GM18499 (cell line): Measurements from ENCODE around the gene PLA2G4B.
"Not testable (repeated sequence)": the region's sequence is repeated elsewhere in the genome, so short reads cannot be mapped to it uniquely, and the experiment has no call there.

Source experiments
- ATAC-seq: cut with Tn5 transposase; IDR thresholded peaks from one replicate; pipeline ENCODE4 v1.9.1; 2021; ENCODE audit warnings: moderate number of reproducible peaks; ENCODE audit not compliant: insufficient read depth, unreplicated experiment

PLA2G4B gene

DNA sequence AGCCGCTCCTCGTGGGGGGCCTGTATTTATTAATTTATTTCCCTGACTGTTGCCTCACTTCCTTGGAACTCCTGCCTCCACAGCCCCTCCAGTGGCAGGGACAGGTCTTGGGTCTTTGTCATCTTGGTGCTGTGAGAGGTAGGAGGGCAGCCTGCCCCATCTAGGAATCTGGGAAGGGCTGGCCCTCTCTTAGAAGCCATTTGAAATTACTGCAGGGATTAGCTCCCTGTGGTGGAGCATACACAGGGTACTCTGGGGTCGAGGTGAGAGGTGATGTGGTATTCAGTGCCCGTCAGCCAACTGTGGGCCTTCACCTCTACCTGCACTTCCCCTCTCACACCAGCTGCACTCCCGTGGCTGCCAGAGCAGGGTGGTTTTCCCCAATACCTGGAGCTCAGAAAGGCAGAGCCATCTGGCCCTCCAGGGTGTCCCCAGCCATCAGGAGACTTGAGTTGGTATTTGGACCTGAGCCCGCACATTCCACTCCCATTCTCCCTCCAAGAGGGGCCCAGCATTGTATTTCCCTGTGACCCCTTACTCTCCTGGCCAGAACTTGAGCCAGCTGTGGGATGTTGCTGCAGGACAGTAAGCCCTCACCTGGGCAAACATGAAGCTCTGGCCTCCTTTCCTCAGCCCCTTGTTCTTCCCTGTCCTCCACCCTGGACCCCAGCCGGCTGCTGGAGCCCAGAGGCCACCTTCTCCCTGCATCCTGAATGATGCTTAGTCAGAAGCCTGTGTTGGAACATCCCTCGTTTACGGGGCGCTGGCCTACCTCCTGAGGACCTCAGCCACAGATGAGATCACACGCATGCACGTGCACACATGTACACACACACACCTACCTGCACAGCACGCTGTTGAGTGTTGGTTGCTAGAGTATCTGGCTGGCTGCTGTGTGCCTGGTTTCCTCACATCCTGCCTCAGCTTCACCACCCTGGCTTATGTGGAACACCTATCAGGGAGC, 12.8 kb upstream of the PLA2G4B start:
- no peak for ATAC-seq

DNA sequence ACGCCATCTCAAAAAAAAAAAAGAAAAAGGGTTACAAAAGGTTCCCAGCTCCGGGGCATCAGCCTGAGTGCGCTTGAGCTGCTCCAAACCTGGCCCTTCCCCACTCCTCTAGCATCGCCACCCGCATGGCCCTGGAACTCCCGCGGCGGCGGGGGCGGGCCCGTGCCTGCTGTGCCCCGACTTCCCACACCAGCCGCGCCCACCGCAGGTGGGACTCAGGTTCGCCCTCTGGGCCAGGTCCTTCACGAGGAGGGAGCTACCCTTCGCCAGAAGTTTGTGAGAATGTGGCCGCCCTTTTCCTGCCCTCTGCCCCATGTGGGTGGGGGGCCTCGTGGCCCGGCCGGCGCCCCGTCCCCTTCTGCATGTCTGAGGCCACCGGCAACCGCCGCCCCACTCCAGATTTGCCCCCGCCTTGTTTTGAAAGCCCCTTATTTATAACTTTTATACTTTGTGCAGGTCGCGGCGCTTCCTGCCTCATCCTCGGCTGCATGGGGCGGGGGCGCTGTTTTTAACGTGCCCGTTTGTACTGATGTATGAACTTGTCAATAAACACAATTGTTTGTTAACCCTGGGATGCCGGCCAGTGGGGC, 11.3 kb upstream of the PLA2G4B start:
- ATAC-seq: no peak

DNA sequence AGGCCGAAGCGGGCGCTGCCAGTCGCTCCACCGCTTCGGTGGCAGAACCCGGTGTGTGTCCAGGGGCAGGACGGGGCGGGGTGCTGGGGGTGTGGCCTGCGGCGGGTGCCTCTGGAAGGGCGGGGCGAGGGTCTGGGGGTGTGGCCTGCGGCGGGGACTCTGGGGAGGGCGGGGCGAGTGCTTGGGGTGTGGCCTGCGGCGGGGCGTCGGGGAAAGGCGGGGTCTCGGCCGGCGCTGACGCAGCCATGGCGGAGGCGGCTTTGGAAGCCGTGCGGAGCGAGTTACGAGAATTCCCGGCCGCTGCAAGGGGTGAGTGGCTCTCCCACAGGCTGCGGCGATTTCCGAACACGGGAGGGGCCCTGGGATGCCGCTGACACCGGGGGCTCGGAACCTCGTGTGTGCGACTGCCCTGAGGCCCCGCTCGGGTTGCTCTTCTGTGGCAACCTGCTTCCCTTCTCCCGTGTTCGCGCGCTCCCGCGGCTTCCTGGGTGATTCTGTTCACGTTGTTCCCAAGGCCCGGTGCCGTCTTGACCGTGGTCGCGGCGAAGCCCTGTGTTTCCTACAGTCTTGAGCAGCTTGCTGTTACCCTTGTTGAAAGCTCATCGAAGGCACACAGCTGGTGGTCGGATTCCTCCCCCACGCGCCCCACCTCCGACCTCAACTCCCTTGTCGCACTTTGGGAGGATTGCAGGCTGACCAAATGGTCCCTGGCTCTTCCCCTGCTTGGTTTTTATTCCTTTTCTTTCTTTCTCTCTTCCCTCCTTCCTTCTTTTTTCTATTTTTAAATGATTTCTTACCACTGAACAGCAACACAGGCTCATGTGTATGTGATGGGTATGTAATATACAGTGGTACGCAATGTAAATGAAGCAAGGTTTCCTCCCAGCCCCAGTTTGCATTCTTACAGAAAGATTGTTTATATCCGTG, 10.5 kb upstream of the PLA2G4B start, which contains the start of gene JMJD7:
Gene JMJD7 (plus strand): TSS at position 213 of the 927 bp plus-strand sequence. CDS start 33 bp downstream, at position 246.
- ATAC-seq: no peak

DNA sequence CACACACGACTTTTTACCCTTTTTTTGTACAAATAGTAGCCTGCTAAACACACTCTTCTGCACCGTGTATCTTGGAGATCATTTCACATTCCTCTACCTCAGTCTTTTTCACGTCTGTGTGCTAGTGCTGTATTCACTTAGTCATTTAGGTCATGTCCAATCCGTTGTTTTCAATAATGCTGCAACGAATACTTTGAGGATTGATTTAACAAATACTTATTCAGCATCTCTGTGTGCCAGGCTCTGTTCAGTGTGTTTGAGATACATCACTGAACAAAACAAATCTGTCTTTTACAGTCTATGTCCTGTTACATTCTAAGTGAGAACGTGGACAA, 9.9 kb upstream of the PLA2G4B start:
- no peak for ATAC-seq

DNA sequence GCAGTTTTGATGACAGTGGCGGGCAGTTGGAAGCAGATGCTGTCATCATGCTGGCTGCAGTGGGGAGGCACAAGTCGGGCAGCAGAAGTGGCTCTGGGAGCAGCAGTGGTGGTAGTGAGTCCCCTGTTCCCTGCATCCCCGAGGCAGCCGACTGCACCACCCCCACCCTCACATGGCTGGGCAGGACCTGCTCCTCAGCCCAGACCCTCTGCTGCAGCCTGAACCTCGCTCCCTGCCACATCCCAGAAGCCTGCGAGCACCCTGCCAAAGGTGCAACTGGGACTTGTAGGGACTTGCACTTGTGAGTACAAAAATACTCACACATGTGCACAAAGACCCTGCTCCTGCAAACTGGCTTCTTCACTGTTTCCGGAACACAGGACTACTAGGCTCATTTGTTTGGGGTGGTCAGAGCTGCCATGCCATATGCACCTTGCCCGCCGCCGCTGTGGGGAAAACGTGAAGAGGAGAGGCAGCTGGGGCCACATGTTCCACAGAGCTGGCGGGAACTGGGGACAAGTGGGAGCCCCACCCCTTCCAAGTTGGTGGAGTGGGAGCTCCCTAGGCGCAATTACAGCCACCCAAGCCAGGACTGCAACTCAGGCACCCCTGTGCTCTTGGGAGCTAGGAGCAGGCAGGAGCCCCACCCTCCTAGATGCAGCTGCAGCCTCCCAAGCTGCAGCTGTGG, 8.5 kb upstream of the PLA2G4B start:
- ATAC-seq: no peak

DNA sequence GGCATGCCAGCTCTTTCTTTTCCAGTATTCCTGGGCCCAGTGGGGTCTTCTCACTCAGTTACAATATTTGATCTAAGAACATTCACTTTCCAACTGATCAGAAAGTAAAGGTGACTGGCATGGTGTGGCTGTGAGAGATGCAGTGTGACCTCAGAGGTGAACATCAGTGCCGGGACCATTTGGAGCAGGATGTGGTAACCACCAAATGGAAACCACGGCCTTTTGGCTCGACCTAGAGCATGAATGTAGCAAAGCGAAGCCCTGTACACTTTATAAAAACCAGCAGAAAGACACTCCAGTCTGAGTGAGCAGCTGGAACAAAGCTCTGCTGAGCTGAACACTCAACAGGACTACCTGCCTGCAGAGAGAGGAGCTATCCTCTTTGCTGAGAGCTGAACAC, 7.4 kb upstream of the PLA2G4B start:
- not testable (repeated sequence) for ATAC-seq

DNA sequence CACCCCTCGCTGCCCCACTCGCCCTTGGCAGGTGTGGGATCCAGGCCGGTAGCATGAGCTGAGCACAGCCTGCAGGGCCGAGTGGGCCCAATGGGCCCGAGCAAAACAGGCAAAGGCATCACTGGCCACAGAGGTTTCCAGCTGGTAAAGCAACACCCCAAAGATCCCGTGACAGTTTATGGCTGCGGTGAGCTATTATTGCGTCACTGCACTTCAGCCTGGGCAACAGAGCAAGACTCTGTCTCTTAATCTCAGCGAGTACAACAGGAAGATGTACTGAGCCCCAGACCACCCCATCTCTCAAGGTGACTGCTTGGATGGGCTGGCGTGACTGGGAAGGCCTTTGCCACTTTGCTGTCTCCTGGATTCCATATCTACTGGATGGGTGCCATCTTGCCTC, 6.4 kb upstream of the PLA2G4B start:
- ATAC-seq: no peak

DNA sequence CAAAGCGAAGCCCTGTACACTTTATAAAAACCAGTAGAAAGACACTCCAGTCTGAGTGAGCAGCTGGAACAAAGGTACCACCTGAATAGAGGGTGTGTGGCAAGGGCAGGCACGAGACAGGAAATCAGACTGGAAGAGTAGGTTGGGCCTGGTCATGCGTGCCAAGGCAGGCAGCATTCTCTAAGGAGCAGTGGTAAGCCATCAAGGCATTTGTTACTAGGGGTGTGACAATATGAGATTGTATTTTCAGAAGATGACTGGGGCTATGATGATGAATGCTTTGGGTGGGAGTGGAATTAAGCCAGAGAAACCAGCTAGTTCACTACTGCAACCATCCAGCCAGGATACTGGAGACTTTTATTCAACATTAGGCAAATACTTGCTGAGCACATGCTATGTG, 5.8 kb upstream of the PLA2G4B start:
- no peak for ATAC-seq

DNA sequence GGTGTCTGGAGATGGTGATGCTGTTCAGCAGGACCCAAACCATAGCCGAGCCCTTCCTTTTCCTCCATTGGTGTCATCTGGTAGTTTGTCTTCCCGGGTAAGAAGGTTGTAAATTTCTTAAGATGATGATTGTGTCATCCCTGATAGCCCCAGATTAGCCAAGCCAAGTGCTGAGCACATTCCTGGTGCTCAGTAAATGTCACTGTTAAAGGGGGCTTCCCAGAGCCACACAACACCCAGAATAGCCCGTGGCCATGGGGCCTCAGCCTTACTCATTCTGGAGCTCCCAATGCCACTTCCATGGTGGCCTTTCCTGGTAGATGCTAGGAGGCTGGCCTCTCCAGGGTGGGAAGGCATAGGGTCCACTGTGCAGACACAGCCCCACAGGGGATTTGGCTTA, 4.6 kb upstream of the PLA2G4B start:
- ATAC-seq: no peak

DNA sequence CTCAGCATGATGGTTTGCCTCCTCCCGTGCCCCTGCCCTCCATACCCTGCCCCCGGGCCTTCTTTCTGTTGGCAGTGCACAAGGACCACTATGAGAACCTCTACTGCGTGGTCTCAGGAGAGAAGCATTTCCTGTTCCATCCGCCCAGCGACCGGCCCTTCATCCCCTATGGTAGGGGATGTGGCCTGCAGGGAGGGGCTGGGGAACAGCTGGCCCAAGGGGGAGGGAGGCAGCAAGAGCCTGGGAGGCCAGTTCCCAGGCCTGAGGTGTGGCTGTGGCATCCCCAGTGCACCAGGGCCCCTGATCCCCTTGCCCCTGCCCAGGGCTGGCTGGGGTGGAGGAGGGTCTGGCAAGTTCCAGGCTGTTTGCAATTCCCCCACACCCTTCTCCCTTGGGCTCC, 2.6 kb upstream of the PLA2G4B start:
- ATAC-seq: no peak

DNA sequence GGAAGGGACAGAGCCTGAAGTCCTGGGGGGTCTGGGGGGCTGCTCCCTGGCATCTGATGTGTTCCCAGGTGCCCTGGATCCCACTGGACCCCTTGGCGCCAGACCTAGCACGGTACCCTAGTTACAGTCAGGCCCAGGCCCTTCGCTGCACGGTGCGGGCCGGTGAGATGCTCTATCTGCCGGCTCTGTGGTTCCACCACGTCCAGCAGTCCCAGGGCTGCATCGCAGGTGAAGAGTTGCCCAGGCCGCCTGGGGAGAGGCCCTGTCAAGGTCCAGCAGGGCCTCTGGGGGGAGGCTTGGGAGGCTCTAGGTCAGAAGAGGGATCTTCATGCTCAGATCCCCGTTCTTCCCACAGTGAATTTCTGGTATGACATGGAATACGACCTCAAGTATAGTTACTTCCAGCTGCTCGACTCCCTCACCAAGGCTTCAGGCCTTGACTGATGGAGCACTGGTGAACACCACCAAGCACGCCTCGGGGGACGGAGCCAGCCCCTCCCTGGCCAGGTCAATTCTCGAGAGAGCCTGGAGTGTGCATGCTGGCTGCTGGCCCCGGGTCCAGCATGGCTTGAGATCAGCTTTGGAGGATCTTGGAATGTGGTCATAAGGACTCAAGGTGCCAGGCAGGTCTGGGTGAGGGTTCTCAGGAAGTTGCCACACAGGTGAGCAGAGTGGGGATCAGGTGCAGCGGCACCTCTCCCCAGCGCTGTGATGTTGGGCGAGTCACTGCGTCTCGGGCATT, 1.8 kb upstream of the PLA2G4B start:
- ATAC-seq: no peak

DNA sequence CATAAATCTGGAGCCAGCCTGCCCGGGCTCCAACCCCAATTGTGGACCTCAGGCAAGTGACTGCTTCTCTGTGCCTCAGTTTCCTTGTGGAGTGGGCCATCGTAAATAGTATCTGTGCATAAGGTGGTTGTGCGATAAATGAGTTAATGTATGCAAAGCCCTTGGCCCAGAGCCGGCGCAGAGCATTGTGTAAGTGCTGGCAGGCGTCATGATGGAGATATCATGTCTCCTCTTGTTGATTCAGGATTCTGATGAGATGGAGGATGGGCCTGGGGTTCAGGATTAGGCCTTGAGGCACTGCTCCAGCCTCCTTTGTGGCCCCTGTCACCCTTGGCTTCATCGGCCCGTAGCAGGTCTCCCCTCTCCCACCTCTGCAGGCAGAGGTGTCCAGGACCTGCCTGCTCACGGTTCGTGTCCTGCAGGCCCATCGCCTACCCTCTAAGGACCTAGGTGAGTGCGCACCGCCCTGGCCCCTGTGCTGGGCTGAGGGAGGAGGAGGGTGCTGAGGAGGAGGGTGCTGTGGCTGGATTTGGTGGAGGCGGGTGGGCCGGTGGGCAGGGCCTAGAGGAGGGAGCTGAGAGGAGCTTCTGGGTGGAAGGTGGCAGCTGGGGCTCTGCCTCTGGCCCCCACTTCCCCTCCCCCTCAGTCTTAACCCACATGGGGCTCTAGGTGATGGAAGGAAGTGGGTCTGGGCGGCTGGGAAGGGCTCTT, 1.3 kb downstream of the PLA2G4B start:
- ATAC-seq: no peak

DNA sequence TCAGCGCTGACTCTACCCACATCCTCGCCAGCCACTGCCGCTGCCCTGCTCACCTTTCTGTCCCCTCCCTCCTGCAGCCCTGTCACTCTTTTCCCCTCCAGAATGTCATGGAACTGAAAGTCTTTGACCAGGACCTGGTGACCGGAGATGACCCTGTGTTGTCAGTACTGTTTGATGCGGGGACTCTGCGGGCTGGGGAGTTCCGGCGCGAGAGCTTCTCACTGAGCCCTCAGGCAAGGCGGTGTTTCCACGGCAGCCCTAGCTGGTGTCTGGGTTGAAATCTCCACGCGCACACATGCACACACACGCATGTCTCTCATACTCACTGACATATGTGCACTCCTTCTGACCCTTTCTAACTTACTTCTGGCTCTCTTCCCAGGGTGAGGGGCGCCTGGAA, 2.0 kb downstream of the PLA2G4B start:
- no peak for ATAC-seq

DNA sequence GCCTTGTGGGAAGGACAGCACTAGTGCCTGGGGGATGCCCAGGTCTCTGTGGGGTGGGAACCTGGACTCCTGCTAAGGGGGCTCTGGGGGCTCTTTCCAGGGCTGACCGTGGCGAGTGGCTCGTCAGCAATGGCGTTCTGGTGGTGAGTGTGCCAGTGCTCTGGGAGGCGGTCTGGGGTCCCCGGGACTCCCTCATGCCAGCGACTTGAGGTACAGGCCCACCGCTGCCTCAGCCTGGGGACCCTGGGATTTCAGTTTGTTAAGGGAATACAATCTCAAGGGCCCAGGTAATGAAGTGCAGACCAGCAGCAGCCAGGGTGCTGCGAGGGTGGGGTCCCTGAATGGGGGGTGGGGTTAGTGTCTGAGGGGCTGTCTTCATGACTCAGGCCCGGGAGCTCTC, 2.5 kb downstream of the PLA2G4B start:
- ATAC-seq: no peak

DNA sequence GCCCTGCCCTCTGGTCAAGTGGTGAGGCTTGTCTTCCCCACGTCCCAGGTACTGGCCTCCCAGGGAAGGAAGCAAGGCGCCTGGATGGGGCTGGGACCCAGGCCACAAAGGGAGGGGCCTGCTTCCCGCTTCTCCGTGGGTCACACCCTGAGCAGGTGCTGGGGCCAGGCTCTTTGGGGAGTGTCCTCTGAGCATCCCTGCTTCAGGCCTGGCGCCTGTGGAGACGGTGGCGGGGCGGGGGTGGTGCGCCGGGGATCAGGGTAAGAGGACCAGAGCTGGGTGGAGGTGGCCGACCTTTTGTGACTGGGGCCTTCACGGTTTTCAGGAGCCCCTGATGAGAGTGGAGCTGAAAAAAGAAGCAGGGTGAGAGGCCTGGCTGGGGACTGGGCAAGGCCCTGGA, 3.6 kb downstream of the PLA2G4B start:
- no peak for ATAC-seq

DNA sequence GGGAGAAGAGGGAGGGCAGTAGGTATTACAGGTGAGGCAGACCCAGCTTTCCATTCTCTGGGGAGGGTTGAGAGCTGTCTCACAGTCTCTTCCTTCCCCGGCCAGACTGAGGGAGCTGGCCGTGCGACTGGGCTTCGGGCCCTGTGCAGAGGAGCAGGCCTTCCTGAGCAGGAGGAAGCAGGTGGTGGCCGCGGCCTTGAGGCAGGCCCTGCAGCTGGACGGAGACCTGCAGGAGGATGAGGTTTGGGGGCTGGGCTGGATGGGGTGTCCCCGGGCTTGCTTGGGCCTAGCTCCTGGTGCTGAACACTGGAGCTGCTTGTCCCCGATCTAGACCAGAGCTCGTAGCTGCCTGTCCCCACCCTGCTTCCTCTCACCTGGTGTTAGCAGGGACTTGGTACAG, 4.9 kb downstream of the PLA2G4B start:
- ATAC-seq: no peak

DNA sequence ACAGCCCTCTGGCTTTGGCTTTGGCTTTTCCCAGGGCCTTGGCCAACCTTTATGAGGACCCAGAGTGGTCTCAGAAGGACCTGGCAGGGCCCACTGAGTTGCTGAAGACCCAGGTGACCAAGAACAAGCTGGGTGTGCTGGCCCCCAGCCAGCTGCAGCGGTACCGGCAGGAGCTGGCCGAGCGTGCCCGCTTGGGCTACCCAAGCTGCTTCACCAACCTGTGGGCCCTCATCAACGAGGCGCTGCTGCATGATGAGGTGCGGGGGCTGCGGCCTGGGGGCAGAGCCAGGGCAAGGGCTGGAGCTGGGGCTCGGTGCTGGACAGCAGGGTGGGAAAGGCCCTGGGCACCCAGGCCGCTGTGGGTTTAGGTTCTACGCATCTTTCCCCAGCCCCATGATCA, 6.2 kb downstream of the PLA2G4B start:
- no peak for ATAC-seq

DNA sequence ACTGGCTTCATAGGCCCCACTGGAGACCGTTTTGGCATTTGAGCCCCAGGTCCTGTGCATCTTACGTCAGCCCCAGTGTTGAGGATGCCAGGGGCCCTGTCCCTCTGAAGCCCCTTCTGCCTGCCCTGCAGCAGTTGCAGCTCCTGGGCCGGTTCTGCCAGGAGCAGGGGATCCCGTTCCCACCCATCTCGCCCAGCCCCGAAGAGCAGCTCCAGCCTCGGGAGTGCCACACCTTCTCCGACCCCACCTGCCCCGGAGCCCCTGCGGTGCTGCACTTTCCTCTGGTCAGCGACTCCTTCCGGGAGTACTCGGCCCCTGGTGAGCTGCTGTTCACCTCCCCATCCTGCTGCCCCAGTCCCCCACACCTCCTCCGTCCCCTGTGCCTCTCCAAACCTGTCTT, 8.6 kb downstream of the PLA2G4B start:
- ATAC-seq: no peak

DNA sequence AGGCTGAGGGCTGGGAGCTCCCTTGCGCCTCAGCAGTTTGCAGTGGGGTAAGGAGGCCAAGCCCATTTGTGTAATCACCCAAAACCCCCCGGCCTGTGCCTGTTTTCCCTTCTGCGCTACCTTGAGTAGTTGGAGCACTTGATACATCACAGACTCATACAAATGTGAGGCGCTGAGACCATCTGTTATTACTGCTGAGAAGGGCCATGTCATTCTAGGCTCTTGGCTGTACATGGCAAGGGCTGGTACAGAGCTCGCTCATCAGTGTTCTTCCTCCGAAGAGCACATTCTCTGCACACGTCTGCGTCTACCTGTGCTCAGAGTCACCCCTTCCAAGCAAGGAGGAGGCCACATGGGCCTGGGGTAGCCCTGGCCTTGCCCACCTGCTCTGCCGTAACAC, 9.3 kb downstream of the PLA2G4B start:
- ATAC-seq: no peak
